Stimulated activated CD8-positive, alpha-beta memory T cell treated with anti-CD3 and anti-CD28 coated beads, Interleukin-12 subunit alpha, Interleukin-12 subunit beta, amount 100 ng/mL, for 24 hours (primary cell): ENCODE results near the gene NAT9.
A peak's percentile ranks its signal among the peaks of the same experiment; 100 is the strongest.

ENCODE experiments used
- DNase-seq: peaks from one replicate; pipeline ENCODE4 v3.0.0-alpha.2; 2020; ENCODE audit errors: extremely low read depth

NAT9 gene, protein sequence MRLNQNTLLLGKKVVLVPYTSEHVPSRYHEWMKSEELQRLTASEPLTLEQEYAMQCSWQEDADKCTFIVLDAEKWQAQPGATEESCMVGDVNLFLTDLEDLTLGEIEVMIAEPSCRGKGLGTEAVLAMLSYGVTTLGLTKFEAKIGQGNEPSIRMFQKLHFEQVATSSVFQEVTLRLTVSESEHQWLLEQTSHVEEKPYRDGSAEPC

DNA sequence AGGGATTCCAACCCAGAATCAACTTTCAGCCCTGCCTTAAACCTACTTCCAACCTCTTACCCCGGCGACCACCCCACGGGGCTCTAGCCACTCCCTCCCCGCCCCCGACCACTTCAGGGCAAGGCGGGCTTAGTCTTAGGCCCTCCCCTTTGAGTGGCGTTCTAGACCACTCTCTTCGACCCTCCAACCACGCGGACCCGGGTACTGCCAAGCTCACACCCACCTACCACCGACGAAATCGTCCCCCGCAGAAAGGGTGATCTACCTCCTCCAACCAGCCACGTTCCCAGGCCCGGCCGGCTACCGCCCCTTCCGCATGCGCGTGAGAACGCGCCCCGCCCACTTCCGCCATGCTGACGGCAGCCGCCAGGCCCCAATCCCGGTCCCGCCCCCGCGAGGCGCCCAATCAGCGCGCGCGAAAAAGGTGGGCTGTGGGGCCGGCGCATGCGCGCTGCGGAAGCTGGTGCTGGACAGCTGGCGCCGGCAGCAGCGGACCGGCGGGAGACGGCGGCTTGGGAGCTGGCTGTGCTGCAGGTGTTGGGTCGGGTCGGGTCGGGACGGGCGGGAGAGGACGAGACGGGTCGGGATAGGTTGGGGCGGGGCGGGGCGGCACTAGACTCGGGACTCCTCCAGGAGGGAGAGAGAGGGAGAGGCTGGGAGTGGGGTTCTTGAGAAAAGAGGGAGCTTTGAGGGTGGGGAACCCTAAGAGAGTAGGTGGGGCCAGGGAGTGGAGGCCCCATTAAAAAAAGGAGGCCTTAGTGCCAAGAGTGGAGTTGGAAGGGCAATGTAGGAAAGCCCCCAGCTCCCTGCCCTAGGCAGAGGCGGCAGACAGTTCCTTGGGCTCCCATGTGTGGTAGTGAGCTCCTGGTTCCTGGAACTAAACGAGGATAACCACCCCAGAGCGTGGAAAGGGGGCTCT is at the start of gene NAT9:
TSS of gene NAT9 (minus strand) at position 302 of the 919 bp plus-strand sequence. CDS start 647 bp downstream, outside the sequence.
- peak; percentile 100 for DNase-seq

- DNase-seq = no peak
These were observed 48.9 kb upstream of the NAT9 start for GRCh38 chr17:74824961-74825627.

DNA sequence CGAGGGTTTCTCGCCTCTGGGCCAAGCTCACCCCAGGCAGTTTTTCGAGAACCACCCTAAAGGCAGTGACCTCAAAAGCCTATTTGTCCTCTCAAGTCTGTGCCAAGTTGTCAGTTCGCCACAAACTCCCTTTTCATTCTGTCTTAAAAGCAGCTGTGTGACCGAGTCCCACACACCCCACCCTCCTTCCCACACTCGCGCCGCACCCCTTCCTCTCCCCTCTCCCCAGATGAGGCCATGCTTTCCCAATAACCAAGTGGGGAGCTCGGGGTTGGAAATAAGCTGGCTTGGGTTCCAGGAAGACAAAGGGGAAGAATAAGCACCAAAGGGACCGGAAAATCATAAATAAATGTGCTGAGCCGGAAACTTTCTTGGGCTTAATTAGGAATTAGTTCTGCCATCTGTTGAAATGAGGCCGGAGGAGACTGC is 46.8 kb upstream of the NAT9 start:
- no peak for DNase-seq

DNA sequence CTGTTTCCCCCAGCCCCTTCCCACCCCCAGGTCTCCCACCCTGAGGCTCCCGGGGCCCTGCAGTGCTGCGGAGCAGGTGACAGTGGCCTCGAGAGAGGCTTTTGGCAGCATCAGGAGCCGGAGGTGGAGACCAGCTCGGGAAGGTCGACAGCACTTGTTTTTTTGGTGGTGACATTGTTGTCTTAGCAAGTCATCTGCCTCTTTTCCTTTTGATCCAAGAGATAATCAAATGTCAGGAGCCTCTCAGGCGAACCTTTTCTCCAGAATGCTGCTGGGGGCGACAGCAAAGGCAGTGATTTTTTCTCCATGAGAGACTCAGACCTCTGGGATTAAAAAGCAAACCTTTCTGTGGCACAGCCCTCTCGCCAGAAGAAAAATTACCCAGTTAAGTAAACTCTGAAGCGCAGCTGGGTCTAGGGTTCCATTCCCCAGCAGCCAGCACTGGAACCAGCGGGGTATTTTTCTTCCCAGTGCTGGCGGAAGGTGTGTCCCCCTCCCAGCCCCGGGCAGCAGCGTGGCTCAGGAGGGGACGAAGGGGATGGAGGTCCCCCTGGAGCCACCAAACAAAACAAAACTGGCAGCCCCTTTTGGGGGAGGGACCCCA is 46.3 kb upstream of the NAT9 start:
- no peak for DNase-seq

- DNase-seq = no peak
These were observed 45.6 kb upstream of the NAT9 start for GRCh38 chr17:74821655-74822334.

DNA sequence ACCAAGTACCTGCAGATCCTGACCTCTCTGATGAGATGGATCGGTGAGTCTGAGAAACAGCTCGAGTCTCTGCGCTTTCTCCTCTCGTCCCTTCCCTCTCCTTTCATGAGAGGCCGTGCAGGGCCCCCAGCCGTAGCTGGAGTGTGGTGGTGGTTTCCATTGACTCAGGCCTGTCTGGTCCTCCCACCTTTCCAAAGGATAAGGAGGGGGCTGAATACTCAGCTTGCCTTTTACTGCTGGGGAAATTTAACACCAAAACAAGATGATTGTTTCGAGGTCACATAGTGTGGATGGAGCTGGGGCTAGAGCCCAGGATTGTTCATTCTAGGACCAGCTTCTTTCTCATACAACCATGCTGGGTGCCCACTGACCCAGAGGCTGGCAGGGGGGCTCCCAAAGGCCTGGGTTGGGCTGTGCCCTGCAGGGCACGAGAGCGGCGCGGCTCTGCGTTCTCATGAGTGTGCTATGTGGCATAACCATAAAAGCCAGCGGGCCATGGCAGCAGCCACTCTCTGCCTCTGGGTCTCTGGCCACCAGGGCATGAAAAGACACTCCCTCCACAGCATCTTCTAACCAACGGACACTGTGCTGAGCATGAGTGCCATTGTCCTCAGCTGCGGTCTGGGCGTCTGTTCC is 43.8 kb upstream of the NAT9 start:
- no peak for DNase-seq

- DNase-seq = no peak
These were observed 42.3 kb upstream of the NAT9 start for GRCh38 chr17:74818291-74818938.

DNA sequence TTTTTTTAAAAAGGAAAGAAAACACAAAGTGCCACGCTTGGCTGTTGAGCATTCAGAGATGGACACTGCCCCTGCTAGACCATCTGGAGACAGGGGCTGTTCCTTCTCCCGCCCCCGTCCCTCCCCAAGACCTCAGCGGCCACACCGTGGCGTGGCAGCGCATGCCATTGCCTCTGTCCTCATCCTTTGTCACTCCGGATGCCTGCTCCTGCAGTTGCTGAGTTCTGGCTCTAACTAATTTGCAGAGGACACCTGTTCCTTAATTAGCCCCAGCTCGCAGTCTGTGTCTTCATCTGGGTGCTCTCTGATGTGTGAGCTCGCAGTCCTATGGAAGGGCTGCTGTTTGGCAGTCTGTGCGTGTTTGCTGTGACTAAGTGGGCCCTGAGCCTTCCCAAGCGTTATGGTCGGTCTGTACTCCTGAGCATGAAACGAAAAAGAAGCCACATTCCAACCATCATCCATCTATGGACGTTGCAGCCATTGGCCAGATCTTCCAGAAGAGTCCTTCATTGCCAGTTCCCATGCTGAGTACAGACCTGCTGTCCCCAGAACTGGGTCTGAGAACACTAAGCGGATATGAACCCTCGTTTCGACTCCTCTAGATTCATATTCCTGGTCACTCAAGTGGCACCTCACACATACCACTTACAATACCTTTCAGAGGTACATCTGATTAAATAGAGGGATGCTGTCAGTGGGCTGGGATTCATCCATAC is 40.9 kb upstream of the NAT9 start:
- DNase-seq = no peak

DNA sequence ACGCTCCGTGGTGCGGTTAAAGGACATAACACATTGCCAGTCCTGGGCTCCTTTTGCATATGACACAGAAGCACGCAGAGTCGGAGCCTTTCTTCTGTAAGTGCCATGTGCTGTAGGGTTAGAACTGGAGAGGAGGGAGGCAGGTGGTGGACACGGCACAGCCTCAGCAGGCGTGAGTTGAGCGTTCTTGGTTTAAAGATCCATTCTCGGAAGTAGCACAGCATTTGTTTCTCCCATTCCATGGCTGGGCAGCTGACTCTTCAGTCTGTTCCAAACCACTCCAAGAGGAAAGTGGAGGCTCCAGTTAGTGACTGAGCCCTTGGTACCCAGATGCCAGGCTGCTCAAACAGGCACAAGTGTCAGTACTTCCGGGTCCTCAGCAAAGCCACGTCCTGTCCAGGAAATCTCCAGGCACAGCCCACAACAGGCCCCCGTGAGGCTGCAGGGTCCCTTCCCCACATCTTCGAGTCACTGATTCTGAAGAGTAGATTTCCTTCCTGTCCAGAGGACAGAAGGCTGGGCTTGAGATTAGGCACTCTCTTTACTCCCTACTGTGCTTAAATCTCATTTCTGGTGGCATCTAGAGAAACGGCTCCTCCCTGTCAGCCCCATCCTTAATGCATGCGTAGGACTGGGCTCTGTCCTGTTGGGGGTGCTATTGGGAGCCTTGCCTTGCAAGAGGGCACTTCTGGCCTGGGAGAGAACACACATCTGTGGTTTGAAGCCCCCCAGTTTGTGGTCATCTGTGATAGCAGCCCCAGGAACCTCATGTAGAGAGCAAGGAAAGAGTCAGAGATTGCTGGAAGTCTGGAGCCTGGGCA is 39.6 kb upstream of the NAT9 start:
- DNase-seq = no peak

- DNase-seq = no peak
These were observed 38.9 kb upstream of the NAT9 start for GRCh38 chr17:74815067-74815466.

- DNase-seq = no peak
These were observed 38.3 kb upstream of the NAT9 start for GRCh38 chr17:74814453-74814852.

DNA sequence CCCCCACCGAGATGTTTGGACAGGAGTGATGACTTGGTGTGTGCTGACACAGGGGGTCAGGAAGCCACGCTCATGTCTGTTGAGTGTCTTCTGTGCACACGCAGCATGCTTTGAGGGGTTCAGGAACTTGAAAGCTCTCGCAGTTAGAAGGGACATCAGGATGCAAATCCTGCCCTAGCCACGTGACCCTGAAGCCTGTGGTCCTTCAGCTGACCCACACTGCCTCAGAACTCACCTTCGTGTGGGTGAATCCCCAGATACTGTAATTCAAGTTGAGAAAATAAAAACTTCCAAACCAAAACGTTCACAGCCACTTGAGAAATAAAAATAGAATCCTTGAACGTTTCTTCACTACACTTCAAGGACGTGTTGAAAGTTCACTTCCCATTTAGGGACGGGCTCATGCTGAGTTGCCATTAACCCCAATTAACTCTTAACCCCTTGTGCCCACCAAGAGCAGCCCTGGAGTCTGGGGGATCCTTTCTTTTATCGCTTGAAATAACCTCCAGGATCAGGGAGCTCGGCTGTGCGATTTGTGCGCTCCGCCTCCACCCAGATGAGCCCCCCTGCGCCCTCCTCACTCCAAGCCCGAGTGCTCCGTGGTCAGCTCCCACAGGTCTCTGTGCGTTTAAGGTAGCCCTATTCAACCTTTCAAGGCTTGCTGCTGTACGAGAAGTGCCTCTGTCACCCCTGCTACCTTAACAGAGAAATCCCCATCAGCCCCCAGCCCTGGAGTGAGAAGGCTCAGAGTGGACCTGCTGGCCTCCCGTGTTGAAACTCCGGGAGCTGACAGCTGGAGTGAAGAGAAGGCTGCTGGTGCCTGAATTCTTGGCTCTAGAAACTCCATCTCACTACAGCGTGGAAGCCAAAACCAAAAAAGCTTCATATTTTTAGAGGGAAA is 36.2 kb upstream of the NAT9 start:
- no peak for DNase-seq

- no peak for DNase-seq
These were observed 34.7 kb upstream of the NAT9 start for GRCh38 chr17:74810699-74811485.

- DNase-seq = no peak
These were observed 32.7 kb upstream of the NAT9 start for GRCh38 chr17:74808714-74809430.

DNA sequence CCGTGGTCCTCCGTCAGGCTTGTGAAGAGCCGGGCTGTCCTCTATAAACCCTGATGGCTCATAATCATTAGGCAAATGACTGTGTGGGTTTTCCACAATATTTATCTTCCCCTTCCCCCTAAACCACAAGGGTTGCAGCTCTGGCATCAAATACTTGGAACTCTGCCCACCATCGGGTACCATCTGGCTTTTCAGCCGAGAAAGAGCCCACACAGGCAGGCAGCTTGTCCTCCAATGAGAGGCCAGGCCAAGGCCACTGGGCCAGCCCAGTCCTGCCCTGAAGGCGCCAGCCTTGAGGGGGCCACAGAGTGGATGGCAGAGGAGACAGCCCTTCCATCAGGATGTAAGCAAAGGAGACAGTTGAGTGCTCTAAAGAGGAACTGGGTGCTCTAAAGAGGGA is 31.8 kb upstream of the NAT9 start:
- DNase-seq = no peak

GRCh38 chr17:74807441-74807840 is 31.3 kb upstream of the NAT9 start:
- DNase-seq = no peak

- no peak for DNase-seq
These were observed 30.2 kb upstream of the NAT9 start for GRCh38 chr17:74806334-74806733.
